Suppressor macrophage treated with lipopolysaccharide for 4 hours (primary cell): ENCODE results near the gene VPS13D.

Source experiments
- DNase-seq: peaks from one replicate; pipeline ENCODE4 v3.0.0-alpha.2; 2020

VPS13D gene

GRCh38 chr1:12473596-12474362 is 243.9 kb downstream of the VPS13D start:
- no peak for DNase-seq

GRCh38 chr1:12475101-12475500 is 245.3 kb downstream of the VPS13D start:
- peak; percentile 21 for DNase-seq

- no peak for DNase-seq
These were observed 245.7 kb downstream of the VPS13D start for GRCh38 chr1:12475530-12475934.

GRCh38 chr1:12475947-12476346 is 246.1 kb downstream of the VPS13D start:
- DNase-seq, result no peak

- no peak for DNase-seq
These were observed 247.5 kb downstream of the VPS13D start for GRCh38 chr1:12477314-12477713.

GRCh38 chr1:12477936-12478611 is 248.2 kb downstream of the VPS13D start:
- no peak for DNase-seq

GRCh38 chr1:12478612-12478985 is 248.8 kb downstream of the VPS13D start:
- no peak for DNase-seq

GRCh38 chr1:12479311-12479710 is 249.5 kb downstream of the VPS13D start:
- no peak for DNase-seq

GRCh38 chr1:12480041-12480440 is 250.2 kb downstream of the VPS13D start:
- no peak for DNase-seq

GRCh38 chr1:12480748-12481362 is 251.0 kb downstream of the VPS13D start:
- peak; percentile 71 for DNase-seq

GRCh38 chr1:12481928-12482327 is 252.1 kb downstream of the VPS13D start:
- DNase-seq, result no peak

- no peak for DNase-seq
These were observed 253.2 kb downstream of the VPS13D start for GRCh38 chr1:12482988-12483387.

GRCh38 chr1:12485231-12486058 is 255.6 kb downstream of the VPS13D start:
- no peak for DNase-seq

GRCh38 chr1:12486059-12486341 is 256.2 kb downstream of the VPS13D start:
- DNase-seq, result no peak

GRCh38 chr1:12486401-12487005 is 256.7 kb downstream of the VPS13D start:
- no peak for DNase-seq

- no peak for DNase-seq
These were observed 257.7 kb downstream of the VPS13D start for GRCh38 chr1:12487520-12487919.

- DNase-seq, result no peak
These were observed 259.0 kb downstream of the VPS13D start for GRCh38 chr1:12488666-12489354.

- DNase-seq, result no peak
These were observed 260.8 kb downstream of the VPS13D start for GRCh38 chr1:12490532-12491142.

- DNase-seq, result no peak
These were observed 261.8 kb downstream of the VPS13D start for GRCh38 chr1:12491656-12492055.

- no peak for DNase-seq
These were observed 265.9 kb downstream of the VPS13D start for GRCh38 chr1:12495725-12496124.

GRCh38 chr1:12496154-12496961 is 266.5 kb downstream of the VPS13D start:
- peak; percentile 13 for DNase-seq
